ENCODE data around the gene AHNAK2. TPM values are rescaled to one million over a fixed set of nuclear protein-coding genes. Genes with fewer than 3 reads are reported as not detected.

AHNAK2 gene
- total and polyA plus RNA-seq, 4 experiments from 2014 or later: 0.06 to 0.15 TPM; not detected in 2

DNA sequence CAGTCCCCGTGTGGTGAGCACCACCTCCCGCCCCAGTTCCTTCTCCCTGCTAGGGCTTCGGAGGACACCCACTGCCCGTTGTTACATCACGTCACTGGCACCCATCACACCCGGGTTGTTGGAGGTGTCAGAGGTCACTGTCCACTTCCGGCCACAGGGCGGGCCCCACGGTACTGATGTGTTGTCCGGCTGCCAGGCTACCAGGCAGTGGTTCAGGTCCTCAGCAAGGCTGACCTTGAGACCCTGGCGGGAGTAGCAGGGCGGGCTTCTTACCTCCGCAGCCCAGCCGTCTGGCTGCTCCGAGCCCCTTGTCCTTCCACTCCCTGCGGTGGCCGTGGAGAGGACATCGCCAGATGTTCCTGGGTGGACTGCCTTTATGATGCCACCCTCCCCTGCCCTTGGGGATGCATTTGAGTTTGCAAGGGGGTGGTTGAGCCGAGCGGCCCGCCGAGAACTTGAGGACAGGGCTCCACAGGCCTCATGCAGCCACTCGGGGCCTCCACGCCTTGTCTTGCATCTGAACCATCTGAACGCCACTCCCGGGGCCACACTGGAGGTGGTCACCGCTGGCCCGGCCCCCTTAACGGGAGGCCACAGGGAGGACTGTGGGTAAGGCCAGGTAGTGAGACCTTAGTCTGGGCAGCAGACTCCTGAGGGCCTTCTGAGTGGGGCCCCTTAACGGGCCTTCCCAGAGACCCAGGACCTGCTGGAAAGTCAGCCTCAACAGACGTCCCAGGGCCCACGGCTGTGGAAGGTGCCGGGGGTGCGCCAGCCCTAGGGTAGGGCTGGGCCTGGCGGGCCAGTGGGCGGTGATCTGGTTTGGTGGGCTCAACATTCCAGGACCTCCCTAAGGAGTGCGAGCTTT is 80.6 kb downstream of the AHNAK2 start:
- peak in 1 of 5 donors; percentile 36 for DNase-seq
- POLR2A ChIA-PET (ENCODE audit: partially characterized antibody): no interaction called here
- CTCF ChIA-PET (ENCODE audit: partially characterized antibody): interaction anchor here (1.8 kb wide), 1 partner anchor 147 kb away, joined by 5 read pairs; no protein-coding TSS in a partner anchor

GRCh38 chr14:104895786-104896661 is 82.2 kb downstream of the AHNAK2 start:
- no peaks in the 10 kb centered on the region for H3K36me3 ChIP-seq (ENCODE audit: insufficient read depth, low read length)
- H3K27ac ChIP-seq (ENCODE audit: low read depth, low read length): no peak overlapping the region
- DNase-seq: peak in 1 of 5 donors; percentile 41
- no peaks in the 10 kb centered on the region for H3K4me1 ChIP-seq (ENCODE audit: insufficient read depth, low read length)
- no peak overlapping the region for H3K4me3 ChIP-seq (ENCODE audit: low read length in 2 of 2)
- no peaks in the 10 kb centered on the region for H3K9me3 ChIP-seq (ENCODE audit: control insufficient read depth in 1 of 2, low read length in 2 of 2)
- H3K27ac Mint-ChIP-seq: no peak overlapping the region
- intact Hi-C loops (cut with micrococcal nuclease): no loop called here
- ChIA-PET CTCF (ENCODE audit: partially characterized antibody) (interaction anchor here (0.7 to 2.0 kb wide), 4 partner anchors 9 to 149 kb away, joined by 3 to 5 read pairs (median 4); no protein-coding TSS in a partner anchor), POLR2A (ENCODE audit: partially characterized antibody) (no interaction called here)
- no peaks in the 10 kb centered on the region for H3K27me3 ChIP-seq (ENCODE audit: insufficient read depth, low read length)
- peaks cover 0 to 8% of the 10 kb centered on the region in 2 donors for H3K27me3 Mint-ChIP-seq
- no peaks in the 10 kb centered on the region for H3K36me3 Mint-ChIP-seq
- peaks cover 0 to 5% (median 2%) of the 10 kb centered on the region in 4 donors for H3K4me1 Mint-ChIP-seq
- H3K4me3 Mint-ChIP-seq: no peak overlapping the region
- no peaks in the 10 kb centered on the region for H3K9me3 Mint-ChIP-seq

More for the DNA sequence above, 80.6 kb downstream of the AHNAK2 start:
- Mint-ChIP-seq H3K27me3 (peaks cover 0 to 9% of the 10 kb centered on the region in 2 donors), H3K27ac (no peak overlapping the region), H3K36me3 (no peaks in the 10 kb centered on the region), H3K4me1 (peaks cover 0 to 7% (median 5%) of the 10 kb centered on the region in 4 donors), H3K9me3 (no peaks in the 10 kb centered on the region), H3K4me3 (no peak overlapping the region)
- Histone ChIP-seq H3K27ac (ENCODE audit: low read depth, low read length) (no peak overlapping the region), H3K4me1 (ENCODE audit: insufficient read depth, low read length) (no peaks in the 10 kb centered on the region), H3K4me3 (ENCODE audit: low read length in 2 of 2) (no peak overlapping the region), H3K36me3 (ENCODE audit: insufficient read depth, low read length) (no peaks in the 10 kb centered on the region), H3K9me3 (ENCODE audit: control insufficient read depth in 1 of 2, low read length in 2 of 2) (no peaks in the 10 kb centered on the region), H3K27me3 (ENCODE audit: insufficient read depth, low read length) (no peaks in the 10 kb centered on the region)
- intact Hi-C loops (cut with micrococcal nuclease): no loop called here

GRCh38 chr14:104895207-104895785 is 82.9 kb downstream of the AHNAK2 start:
- Histone ChIP-seq H3K9me3 (ENCODE audit: control insufficient read depth in 1 of 2, low read length in 2 of 2) (no peaks in the 10 kb centered on the region), H3K27me3 (ENCODE audit: insufficient read depth, low read length) (no peaks in the 10 kb centered on the region), H3K36me3 (ENCODE audit: insufficient read depth, low read length) (no peaks in the 10 kb centered on the region), H3K4me1 (ENCODE audit: insufficient read depth, low read length) (no peaks in the 10 kb centered on the region), H3K4me3 (ENCODE audit: low read length in 2 of 2) (no peak overlapping the region), H3K27ac (ENCODE audit: low read depth, low read length) (no peak overlapping the region)
- H3K36me3 Mint-ChIP-seq: no peaks in the 10 kb centered on the region
- peaks cover 0 to 4% (median 1%) of the 10 kb centered on the region in 4 donors for H3K4me1 Mint-ChIP-seq
- intact Hi-C loops (cut with micrococcal nuclease): no loop called here
- H3K27ac Mint-ChIP-seq: no peak overlapping the region
- POLR2A ChIA-PET (ENCODE audit: partially characterized antibody): no interaction called here
- peaks cover 0 to 7% of the 10 kb centered on the region in 2 donors for H3K27me3 Mint-ChIP-seq
- no peaks in the 10 kb centered on the region for H3K9me3 Mint-ChIP-seq
- DNase-seq: no peak
- CTCF ChIA-PET (ENCODE audit: partially characterized antibody): interaction anchor here (0.7 to 2.0 kb wide), 3 partner anchors 9 to 149 kb away, joined by 3 to 5 read pairs (median 5); no protein-coding TSS in a partner anchor
- no peak overlapping the region for H3K4me3 Mint-ChIP-seq

GRCh38 chr14:104894331-104895206 is 83.6 kb downstream of the AHNAK2 start:
- H3K27me3 Mint-ChIP-seq: peaks cover 0 to 7% of the 10 kb centered on the region in 2 donors
- Histone ChIP-seq H3K27me3 (ENCODE audit: insufficient read depth, low read length) (no peaks in the 10 kb centered on the region), H3K36me3 (ENCODE audit: insufficient read depth, low read length) (no peaks in the 10 kb centered on the region), H3K4me1 (ENCODE audit: insufficient read depth, low read length) (no peaks in the 10 kb centered on the region), H3K9me3 (ENCODE audit: control insufficient read depth in 1 of 2, low read length in 2 of 2) (no peaks in the 10 kb centered on the region), H3K27ac (ENCODE audit: low read depth, low read length) (no peak overlapping the region), H3K4me3 (ENCODE audit: low read length in 2 of 2) (no peak overlapping the region)
- intact Hi-C loops (cut with micrococcal nuclease): no loop called here
- H3K36me3 Mint-ChIP-seq: no peaks in the 10 kb centered on the region
- H3K27ac Mint-ChIP-seq: no peak overlapping the region
- ChIA-PET CTCF (ENCODE audit: partially characterized antibody) (interaction anchor here (2.0 kb wide), 1 partner anchor 10 kb away, joined by 5 read pairs; no protein-coding TSS in a partner anchor), POLR2A (ENCODE audit: partially characterized antibody) (no interaction called here)
- H3K4me3 Mint-ChIP-seq: no peak overlapping the region
- peaks cover 0 to 3% (median 1%) of the 10 kb centered on the region in 4 donors for H3K4me1 Mint-ChIP-seq
- no peaks in the 10 kb centered on the region for H3K9me3 Mint-ChIP-seq
- no peak for DNase-seq

- CTCF ChIA-PET (ENCODE audit: partially characterized antibody): no interaction called here
- Mint-ChIP-seq H3K9me3 (no peaks in the 10 kb centered on the region), H3K36me3 (no peaks in the 10 kb centered on the region), H3K27ac (no peak overlapping the region), H3K4me3 (no peak overlapping the region), H3K27me3 (peaks cover 0 to 7% of the 10 kb centered on the region in 2 donors), H3K4me1 (peaks cover 0 to 3% (median 1%) of the 10 kb centered on the region in 4 donors)
- intact Hi-C loops (cut with micrococcal nuclease): no loop called here
- POLR2A ChIA-PET (ENCODE audit: partially characterized antibody): no interaction called here
- no peak overlapping the region for H3K4me3 ChIP-seq (ENCODE audit: low read length in 2 of 2)
- H3K27me3 ChIP-seq (ENCODE audit: insufficient read depth, low read length): no peaks in the 10 kb centered on the region
- H3K9me3 ChIP-seq (ENCODE audit: control insufficient read depth in 1 of 2, low read length in 2 of 2): no peaks in the 10 kb centered on the region
- H3K4me1 ChIP-seq (ENCODE audit: insufficient read depth, low read length): no peaks in the 10 kb centered on the region
- H3K36me3 ChIP-seq (ENCODE audit: insufficient read depth, low read length): no peaks in the 10 kb centered on the region
- no peak overlapping the region for H3K27ac ChIP-seq (ENCODE audit: low read depth, low read length)
- DNase-seq: no peak
Observed at GRCh38 chr14:104893435-104894207, 84.6 kb downstream of the AHNAK2 start.
